Thyroid gland (tissue), 4 donors: ENCODE data around the gene VSTM2B.

Source experiments
- CTCF ChIP-seq, 6 experiments: fragments of 200-600 bp in 3 of 6; fragments of 450-650 bp in 3 of 6; sonication (generic) in 3 of 6; IDR thresholded peaks; one replicate each; pipeline ENCODE4 v1.5.1; 2016 to 2019; ENCODE audit warnings: antibody characterized with exemption in 6 of 6, mild to moderate bottlenecking in 2 of 6, inconsistent platforms in 1 of 6, moderate library complexity in 1 of 6
- POLR2A ChIP-seq, 2 donors: fragments of 450-650 bp; IDR thresholded peaks; one replicate each; pipeline ENCODE4 v1.6.1; 2017; ENCODE audit warnings: antibody characterized with exemption in 2 of 2, mild to moderate bottlenecking in 2 of 2, moderate library complexity in 1 of 2

- TF ChIP-seq POLR2A (IDR thresholded peaks at IDR 0.05) (no peak), CTCF (IDR thresholded peaks at IDR 0.05) (no peak)
These were observed 22.2 kb downstream of the VSTM2B start for GRCh38 chr19:29547981-29548380.
